GM06990 (cell line): ENCODE data around the gene THPO.
A peak's percentile ranks its signal among the peaks of the same experiment; 100 is the strongest.

Experiments
- DNase-seq: peaks from one replicate; pipeline ENCODE4 v3.0.0-alpha.2; 2011; ENCODE audit not compliant: insufficient read length; ENCODE audit errors: extremely low read depth
- H3K27me3 ChIP-seq: replicated peaks from 2 replicates; pipeline ENCODE4 v1.6.0; 2011; ENCODE audit warnings: low read length; ENCODE audit not compliant: control insufficient read depth, insufficient read depth
- H3K36me3 ChIP-seq: 2 replicates; pipeline ENCODE4 v1.5.1; 2011; ENCODE audit warnings: low read length; ENCODE audit not compliant: control insufficient read depth, insufficient read depth
- H3K4me3 ChIP-seq: replicated peaks from 2 replicates; pipeline ENCODE4 v1.5.1; 2011; ENCODE audit warnings: low read depth, mild to moderate bottlenecking, control low read depth, low read length
- TF ChIP-seq, protein P1 (sequence below): IDR thresholded peaks from 2 replicates; pipeline ENCODE4 v1.5.1; 2011; ENCODE audit warnings: low read length, control low read depth, mild to moderate bottlenecking, inconsistent platforms; ENCODE audit not compliant: insufficient read depth, poor library complexity, severe bottlenecking

THPO gene

DNA sequence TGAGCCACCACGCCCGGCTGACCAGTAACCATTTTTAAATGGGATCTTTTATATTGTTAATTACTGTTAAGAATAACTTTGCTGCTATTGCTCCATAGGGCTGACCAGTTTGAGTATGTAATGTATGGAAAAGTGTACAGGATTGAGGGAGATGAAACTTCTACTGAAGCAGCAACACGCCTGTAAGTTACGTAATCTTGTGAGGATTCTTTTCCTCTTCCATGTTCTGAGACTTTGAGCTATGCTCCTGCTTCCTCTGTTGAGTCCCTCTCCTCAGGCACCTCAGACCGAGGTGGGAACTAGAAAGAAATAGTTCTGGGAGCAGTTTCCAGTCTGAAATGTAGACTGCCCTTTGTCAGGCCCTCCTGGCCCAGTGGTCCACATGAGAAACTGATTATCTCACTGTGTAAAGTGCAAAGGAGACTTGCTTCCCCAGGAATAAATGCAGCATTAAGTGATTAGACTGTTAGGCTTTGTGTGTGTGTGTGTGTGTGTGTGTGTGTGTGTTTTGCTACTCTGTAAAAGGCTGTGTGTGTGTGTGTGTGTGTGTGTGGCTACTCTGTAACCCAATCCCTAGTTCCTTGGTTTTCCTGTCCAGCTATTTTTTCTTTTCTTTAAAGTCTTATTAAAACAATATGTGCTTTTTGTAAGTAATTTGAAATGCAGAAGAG is 11.3 kb downstream of the THPO start:
- TF ChIP-seq, protein P1, sequence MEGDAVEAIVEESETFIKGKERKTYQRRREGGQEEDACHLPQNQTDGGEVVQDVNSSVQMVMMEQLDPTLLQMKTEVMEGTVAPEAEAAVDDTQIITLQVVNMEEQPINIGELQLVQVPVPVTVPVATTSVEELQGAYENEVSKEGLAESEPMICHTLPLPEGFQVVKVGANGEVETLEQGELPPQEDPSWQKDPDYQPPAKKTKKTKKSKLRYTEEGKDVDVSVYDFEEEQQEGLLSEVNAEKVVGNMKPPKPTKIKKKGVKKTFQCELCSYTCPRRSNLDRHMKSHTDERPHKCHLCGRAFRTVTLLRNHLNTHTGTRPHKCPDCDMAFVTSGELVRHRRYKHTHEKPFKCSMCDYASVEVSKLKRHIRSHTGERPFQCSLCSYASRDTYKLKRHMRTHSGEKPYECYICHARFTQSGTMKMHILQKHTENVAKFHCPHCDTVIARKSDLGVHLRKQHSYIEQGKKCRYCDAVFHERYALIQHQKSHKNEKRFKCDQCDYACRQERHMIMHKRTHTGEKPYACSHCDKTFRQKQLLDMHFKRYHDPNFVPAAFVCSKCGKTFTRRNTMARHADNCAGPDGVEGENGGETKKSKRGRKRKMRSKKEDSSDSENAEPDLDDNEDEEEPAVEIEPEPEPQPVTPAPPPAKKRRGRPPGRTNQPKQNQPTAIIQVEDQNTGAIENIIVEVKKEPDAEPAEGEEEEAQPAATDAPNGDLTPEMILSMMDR = no peak
- Histone ChIP-seq H3K4me3 (no peak overlapping the region), H3K27me3 (no peaks in the 10 kb centered on the region), H3K36me3 (peaks cover 6% of the 10 kb centered on the region)
- DNase-seq = no peak

DNA sequence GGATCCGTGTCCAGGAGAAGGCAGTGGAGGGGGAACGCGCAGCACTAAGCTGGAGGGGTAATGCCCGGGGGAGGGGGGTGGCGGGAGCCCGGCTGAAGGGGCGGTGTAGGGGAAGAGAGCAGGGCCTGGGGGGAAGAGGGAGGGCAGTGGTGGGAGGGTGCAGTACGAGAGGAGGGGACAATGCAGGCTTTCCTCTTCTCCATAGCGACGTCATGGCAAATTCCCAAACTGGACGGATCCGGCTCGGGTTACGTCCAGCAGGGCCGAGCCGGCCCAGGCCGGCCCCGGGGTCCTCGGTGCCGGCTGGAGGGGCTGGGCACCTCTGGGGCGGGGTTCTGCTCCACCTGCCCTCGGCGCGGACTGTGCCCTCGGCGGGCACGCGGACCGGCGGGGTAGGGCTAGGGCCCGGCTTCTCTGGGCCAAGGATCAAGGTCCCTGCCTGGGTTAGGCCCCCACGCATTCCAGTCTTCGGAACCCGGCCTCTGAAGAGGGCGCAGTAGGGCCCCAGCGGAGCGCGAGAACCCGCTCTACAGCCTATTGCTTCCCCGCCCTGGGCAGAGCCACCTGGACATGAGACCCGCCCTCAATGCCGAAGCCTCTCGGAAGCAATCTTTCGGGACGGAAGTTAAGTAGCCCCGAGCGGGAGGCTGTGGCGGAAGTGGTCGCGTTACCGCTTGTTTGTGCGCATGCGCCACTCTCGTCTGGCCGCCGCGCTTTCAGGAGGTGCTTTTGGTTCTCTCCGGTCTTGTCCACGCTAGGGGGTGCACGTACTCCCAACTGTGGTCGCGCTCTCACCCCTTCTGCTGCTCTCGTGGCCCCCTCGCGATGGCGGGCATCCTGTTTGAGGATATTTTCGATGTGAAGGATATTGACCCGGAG is 15.1 kb downstream of the THPO start:
- TF ChIP-seq, protein P1 = peak; percentile 74
- peak; percentile 97 for DNase-seq

DNA sequence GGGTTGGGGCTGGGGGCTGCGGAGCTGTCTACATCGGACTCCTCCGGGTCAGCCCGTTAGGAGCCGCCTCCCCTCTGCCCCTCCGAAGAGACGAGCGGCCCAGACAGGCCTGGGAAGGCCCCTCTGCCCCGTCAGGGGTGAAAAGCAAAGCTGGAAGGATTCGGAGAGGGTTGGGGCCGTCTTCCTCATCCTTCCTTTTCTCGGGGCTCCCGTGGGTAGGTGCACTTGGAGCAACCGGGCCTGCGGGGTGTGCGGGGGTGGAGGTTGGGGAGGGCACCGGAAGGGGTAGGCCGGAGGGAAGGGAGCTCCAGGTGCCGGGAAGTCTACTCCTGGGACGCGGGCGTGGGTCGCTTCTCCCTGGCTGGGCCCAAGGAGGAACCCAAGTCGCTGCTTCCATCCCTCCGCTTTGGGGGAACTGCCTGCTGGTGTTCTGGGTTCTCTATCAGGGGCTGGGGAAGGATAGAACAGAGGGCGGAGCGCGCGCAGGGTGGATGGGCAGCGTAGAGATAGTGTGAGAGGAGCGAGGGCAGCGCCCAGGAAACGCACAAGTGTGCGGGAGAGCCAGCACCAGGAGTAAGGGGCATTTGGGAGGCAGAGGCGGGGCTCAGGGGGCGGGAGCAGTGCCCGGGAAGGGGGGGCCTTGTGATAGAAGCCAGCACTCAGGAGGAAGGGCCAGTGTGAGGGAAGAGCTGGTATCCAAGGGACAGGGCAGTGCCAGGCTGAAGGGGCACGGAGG is 15.9 kb downstream of the THPO start:
- H3K27me3 ChIP-seq = no peaks in the 10 kb centered on the region; the same call in 1 of the 2 replicates
- peaks cover 4% of the 10 kb centered on the region for H3K36me3 ChIP-seq
- peak overlapping the region; percentile 95 for H3K4me3 ChIP-seq
- TF ChIP-seq, protein P1 = no peak
- DNase-seq = peak; percentile 61

More for the DNA sequence above, 15.1 kb downstream of the THPO start:
- peaks cover 4% of the 10 kb centered on the region for H3K36me3 ChIP-seq
- no peaks in the 10 kb centered on the region; the same call in 1 of the 2 replicates for H3K27me3 ChIP-seq
- H3K4me3 ChIP-seq = peak overlapping the region; percentile 95

DNA sequence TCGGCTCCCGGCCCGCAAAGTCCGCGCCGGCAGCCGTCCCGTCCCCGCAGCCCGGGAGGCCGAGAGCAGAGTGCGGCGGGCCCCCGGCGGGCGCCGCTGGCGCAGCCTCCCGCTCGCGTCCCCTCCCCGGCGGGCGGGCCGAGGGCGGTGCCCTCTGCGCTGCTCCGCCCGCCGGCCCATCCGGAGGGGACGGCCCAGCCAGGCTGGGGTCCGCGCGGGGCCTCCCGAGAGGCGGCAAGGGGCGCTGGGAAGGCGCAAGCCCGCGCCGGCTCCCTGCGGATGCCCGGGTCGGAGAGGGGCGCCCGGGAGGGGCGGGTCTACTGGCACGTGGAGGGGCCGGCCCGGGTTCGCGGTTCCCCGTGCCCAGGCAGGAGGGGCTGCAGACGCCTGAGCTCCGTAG is 16.5 kb downstream of the THPO start, which contains the start of the genes CLCN2 and POLR2H:
TSS of gene CLCN2 (minus strand) at position 74 of the 400 bp plus-strand sequence. CDS start 126 bp downstream, outside the sequence.
TSS of gene POLR2H (plus strand) at position 179 of the 400 bp plus-strand sequence. CDS start 1,783 bp downstream, outside the sequence.
- TF ChIP-seq, protein P1 = no peak
- H3K36me3 ChIP-seq = peaks cover 2% of the 10 kb centered on the region; the same call in 1 of the 2 replicates
- H3K4me3 ChIP-seq = peak within 1 kb of the TSS; percentile 95
- DNase-seq = peak; percentile 65
- H3K27me3 ChIP-seq = no peaks in the 10 kb centered on the region; the same call in 1 of the 2 replicates

DNA sequence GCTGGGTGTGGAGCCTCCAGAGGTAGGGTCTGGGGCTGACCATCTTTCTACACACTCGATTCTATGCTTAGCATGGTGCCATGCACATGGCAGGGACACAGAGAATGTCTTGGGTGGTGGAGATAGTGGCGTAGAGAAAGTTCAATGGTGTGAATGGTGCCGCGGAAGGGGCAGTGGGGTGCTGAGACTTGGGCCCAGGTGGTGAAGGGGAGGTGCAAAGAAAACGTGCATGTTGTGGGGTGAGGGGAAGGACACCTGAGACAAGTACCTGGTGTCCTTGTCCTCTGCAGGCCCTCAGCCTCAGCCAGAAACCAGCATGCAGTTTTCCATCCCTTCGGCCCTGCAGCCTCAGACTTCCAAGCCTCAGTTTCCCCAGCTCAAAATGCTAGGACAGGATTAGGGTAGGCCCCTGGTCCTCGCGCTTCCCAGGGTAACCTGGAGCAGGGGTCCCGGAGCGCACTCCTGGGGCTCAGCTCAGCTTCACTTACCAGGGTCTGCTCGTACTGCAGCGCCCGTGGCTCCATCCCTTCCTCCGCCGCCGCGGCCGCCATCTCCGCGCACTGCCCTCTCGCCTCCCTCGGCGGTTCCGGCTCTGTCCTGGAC is 17.0 kb downstream of the THPO start:
- no peaks in the 10 kb centered on the region; the same call in 1 of the 2 replicates for H3K27me3 ChIP-seq
- TF ChIP-seq, protein P1 = no peak
- DNase-seq = no peak
- peaks cover 2% of the 10 kb centered on the region; the same call in 1 of the 2 replicates for H3K36me3 ChIP-seq
- H3K4me3 ChIP-seq = peak overlapping the region; percentile 95
